PC-9 (cell line): ENCODE measurements around the gene KRT34. TPM values are rescaled to one million over a fixed set of nuclear protein-coding genes. Genes with fewer than 3 reads are reported as not detected.

ENCODE experiments used
- BruUV-seq: library from RNA; stranded (reverse); fragments of 400-500 nt; replicated peaks from 2 replicates; lab custom pipeline; 2021; lab: Mats Ljungman, UMichigan
- CTCF ChIA-PET: fragments of 300-600 bp; sonication (Branson Sonifier 250); formaldehyde crosslinking; loops from one replicate; lab custom pipeline; 2022; ENCODE audit warnings: antibody characterized with exemption; lab: Charles Lee
- POLR2A ChIA-PET: fragments of 300-600 bp; sonication (Branson Sonifier 250); formaldehyde crosslinking; loops from one replicate; lab custom pipeline; 2022; ENCODE audit warnings: antibody characterized with exemption; ENCODE audit not compliant: unreplicated experiment; lab: Charles Lee
- DNase-seq, 2 experiments: peaks; one replicate each; pipeline versions ENCODE4 v3.0.0 to v3.0.0-alpha.2; 2015 to 2022; ENCODE audit warnings: mixed read lengths in 1 of 2
- H2AFZ ChIP-seq: fragments of 200-600 bp; sonication (generic); 2 replicates; pipeline ENCODE4 v1.8.1; 2017; ENCODE audit warnings: antibody characterized with exemption
- H3F3A ChIP-seq: fragments of 200-600 bp; sonication (generic); 2 replicates; pipeline ENCODE4 v1.8.1; 2017; ENCODE audit warnings: antibody characterized with exemption, mild to moderate bottlenecking, low read depth; ENCODE audit not compliant: insufficient read depth
- H3K27ac ChIP-seq: fragments of 200-600 bp; sonication (generic); 2 replicates; pipeline ENCODE4 v1.6.1; 2016; ENCODE audit warnings: mixed run types
- H3K27me3 ChIP-seq: fragments of 200-600 bp; sonication (generic); 2 replicates; pipeline ENCODE4 v1.6.1; 2016; ENCODE audit warnings: low read depth, mixed run types; ENCODE audit not compliant: insufficient read depth
- H3K36me3 ChIP-seq: fragments of 200-600 bp; sonication (generic); 2 replicates; pipeline ENCODE4 v1.6.1; 2016; ENCODE audit warnings: low read depth, mixed run types
- H3K4me1 ChIP-seq: fragments of 200-600 bp; sonication (generic); replicated peaks from 2 replicates; pipeline ENCODE4 v1.6.1; 2016; ENCODE audit warnings: mixed run types; ENCODE audit not compliant: insufficient read depth
- H3K4me2 ChIP-seq: fragments of 200-600 bp; sonication (generic); 2 replicates; pipeline ENCODE4 v1.6.1; 2017; ENCODE audit warnings: mixed run types
- H3K4me3 ChIP-seq: fragments of 200-600 bp; sonication (generic); 2 replicates; pipeline ENCODE4 v1.6.1; 2016; ENCODE audit warnings: mixed run types
- H3K79me2 ChIP-seq: fragments of 200-600 bp; sonication (generic); 2 replicates; pipeline ENCODE4 v1.6.1; 2017; ENCODE audit warnings: low read depth, mixed run types
- H3K9me2 ChIP-seq: fragments of 200-600 bp; sonication (generic); 2 replicates; pipeline ENCODE4 v1.8.1; 2017; ENCODE audit warnings: mild to moderate bottlenecking; ENCODE audit not compliant: insufficient read depth
- H3K9me3 ChIP-seq: fragments of 200-600 bp; sonication (generic); 2 replicates; pipeline ENCODE4 v1.8.1; 2016; ENCODE audit warnings: low read depth; ENCODE audit not compliant: insufficient read depth
- H4K20me1 ChIP-seq: fragments of 200-600 bp; sonication (generic); 2 replicates; pipeline ENCODE4 v1.8.1; 2017; ENCODE audit not compliant: insufficient read depth
- EZH2 ChIP-seq: fragments of 200-600 bp; sonication (generic); IDR thresholded peaks from 2 replicates; pipeline ENCODE4 v1.8.0; 2017; ENCODE audit warnings: antibody characterized with exemption, low read depth
- intact Hi-C: fragments of 100-400 bp; cut with micrococcal nuclease; formaldehyde crosslinking; loops from one replicate; pipeline ENCODE4 v1.10.0; 2022; ENCODE audit not compliant: unreplicated experiment
- total RNA-seq: library from RNA; stranded (reverse); gene quantifications from 2 replicates; pipeline ENCODE4 v1.2.3, GENCODE V29; 2021
- TF ChIP-seq, protein P1 (sequence below): fragments of 200-600 bp; sonication (generic); conservative IDR thresholded peaks from 2 replicates; pipeline ENCODE4 v1.6.1; 2017; ENCODE audit warnings: mixed run types, antibody characterized with exemption, mild to moderate bottlenecking, moderate library complexity

The KRT34 gene
- total RNA-seq, 1 experiment from 2014 or later = 1.4 TPM

DNA sequence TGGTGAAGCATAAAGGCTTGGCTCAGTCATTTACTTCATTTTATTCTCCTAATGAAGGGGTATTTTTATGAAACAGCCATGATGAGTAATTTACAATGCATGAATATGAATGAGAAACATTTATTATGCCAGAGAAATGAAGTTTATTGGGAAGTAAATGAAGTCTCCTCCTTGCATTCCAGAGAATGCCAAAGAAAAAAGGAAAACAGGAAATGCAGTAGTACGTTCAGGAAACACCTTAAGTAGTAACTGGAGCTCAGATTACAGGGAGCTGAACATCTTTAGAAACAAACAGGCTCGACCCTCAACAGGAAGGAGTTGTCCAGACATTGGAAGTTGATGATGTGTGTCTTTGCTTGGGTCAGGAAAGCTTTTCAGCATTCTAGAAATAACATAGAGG, 4.6 kb downstream of the KRT34 start:
- H3F3A ChIP-seq = no peaks in the 10 kb centered on the region; the same call in 1 of the 2 replicates
- H3K9me3 ChIP-seq = 0 out of 2 replicates have a peak, but pooled peaks cover 2% of the 10 kb centered on the region
- no peak overlapping the region for H2AFZ ChIP-seq
- no peaks in the 10 kb centered on the region for H3K79me2 ChIP-seq
- peaks cover 26% of the 10 kb centered on the region for H3K4me1 ChIP-seq
- BruUV-seq = no TSS peak
- intact Hi-C loops = no loop called here
- no peaks in the 10 kb centered on the region for H3K27me3 ChIP-seq
- H3K9me2 ChIP-seq = no peaks in the 10 kb centered on the region
- no peaks in the 10 kb centered on the region for H4K20me1 ChIP-seq
- ChIA-PET CTCF (no interaction called here), POLR2A (interaction anchor here (0.6 to 0.7 kb wide), 2 partner anchors 26 to 33 kb away, joined by 3 read pairs; no protein-coding TSS in a partner anchor)
- no peak overlapping the region; the same call in 1 of the 2 replicates for H3K4me2 ChIP-seq
- no peaks in the 10 kb centered on the region for H3K36me3 ChIP-seq
- H3K27ac ChIP-seq = peak overlapping the region; percentile 22; the same call in 1 of the 2 replicates
- no peak overlapping the region for H3K4me3 ChIP-seq
- no peak for DNase-seq
- no peak for TF ChIP-seq EZH2
- TF ChIP-seq, protein P1, sequence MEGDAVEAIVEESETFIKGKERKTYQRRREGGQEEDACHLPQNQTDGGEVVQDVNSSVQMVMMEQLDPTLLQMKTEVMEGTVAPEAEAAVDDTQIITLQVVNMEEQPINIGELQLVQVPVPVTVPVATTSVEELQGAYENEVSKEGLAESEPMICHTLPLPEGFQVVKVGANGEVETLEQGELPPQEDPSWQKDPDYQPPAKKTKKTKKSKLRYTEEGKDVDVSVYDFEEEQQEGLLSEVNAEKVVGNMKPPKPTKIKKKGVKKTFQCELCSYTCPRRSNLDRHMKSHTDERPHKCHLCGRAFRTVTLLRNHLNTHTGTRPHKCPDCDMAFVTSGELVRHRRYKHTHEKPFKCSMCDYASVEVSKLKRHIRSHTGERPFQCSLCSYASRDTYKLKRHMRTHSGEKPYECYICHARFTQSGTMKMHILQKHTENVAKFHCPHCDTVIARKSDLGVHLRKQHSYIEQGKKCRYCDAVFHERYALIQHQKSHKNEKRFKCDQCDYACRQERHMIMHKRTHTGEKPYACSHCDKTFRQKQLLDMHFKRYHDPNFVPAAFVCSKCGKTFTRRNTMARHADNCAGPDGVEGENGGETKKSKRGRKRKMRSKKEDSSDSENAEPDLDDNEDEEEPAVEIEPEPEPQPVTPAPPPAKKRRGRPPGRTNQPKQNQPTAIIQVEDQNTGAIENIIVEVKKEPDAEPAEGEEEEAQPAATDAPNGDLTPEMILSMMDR = no peak

DNA sequence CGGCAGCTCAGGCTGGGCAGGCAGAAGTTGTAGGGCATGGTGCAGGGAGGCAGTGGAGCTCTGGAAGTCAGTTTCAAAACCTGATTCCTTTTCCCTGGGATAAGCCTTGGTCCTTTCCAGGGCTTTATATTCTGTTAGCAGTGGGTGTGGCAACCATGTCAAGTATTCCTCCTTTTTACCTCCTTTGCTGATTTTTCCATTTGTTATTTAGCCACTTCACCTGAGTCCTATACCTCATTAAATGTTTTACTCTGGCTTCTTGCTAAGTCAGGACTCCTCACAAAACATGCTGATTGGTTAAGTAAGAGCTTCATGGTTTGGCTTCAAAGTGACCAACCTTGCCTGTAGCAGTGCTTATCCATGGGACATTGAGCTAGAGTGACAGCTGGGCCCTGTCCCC, 12.4 kb downstream of the KRT34 start, which contains the start of gene KRT33B:
Gene KRT33B (minus strand): TSS at position 101 of the 400 bp plus-strand sequence. CDS start 63 bp downstream, at position 38.
- H3K36me3 ChIP-seq = no peaks in the 10 kb centered on the region
- POLR2A ChIA-PET = no interaction called here
- no peak for TF ChIP-seq EZH2
- TF ChIP-seq, protein P1 = no peak
- H3K9me3 ChIP-seq = 0 out of 2 replicates have a peak, but pooled peaks cover 6% of the 10 kb centered on the region
- BruUV-seq = no TSS peak
- intact Hi-C loops = no loop called here
- 0 out of 2 replicates have a peak, but pooled peaks cover 6% of the 10 kb centered on the region for H3F3A ChIP-seq
- H3K4me1 ChIP-seq = peaks cover 8% of the 10 kb centered on the region
- no peaks in the 10 kb centered on the region for H3K79me2 ChIP-seq
- no peaks in the 10 kb centered on the region for H3K9me2 ChIP-seq
- CTCF ChIA-PET = no interaction called here
- no peaks in the 10 kb centered on the region for H3K27me3 ChIP-seq
- no peaks in the 10 kb centered on the region for H4K20me1 ChIP-seq
- no peak for DNase-seq
- no peak within 1 kb of the TSS for H3K27ac ChIP-seq
- H3K4me2 ChIP-seq = no peak within 1 kb of the TSS
- H2AFZ ChIP-seq = no peak within 1 kb of the TSS
- H3K4me3 ChIP-seq = no peak within 1 kb of the TSS

DNA sequence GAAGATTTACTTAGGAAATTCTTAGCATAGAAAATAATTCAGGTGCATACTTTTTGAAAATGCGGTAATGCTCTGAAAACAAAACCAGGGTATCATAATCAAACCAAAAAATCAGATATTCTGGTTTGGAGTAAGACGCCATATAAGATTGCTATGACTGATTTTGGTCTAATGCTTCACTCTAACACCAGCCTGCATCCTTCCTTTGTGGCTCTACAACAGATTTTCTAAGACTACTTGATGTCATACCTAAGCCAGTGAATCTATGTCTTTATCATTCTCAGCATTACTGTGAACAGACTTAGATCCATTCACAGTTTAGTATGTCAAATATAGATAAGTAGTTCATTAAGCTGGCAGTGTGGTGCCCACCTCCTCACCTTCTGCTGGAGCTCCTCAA, 13.1 kb downstream of the KRT34 start:
- POLR2A ChIA-PET = no interaction called here
- H3K9me3 ChIP-seq = 0 out of 2 replicates have a peak, but pooled peaks cover 4% of the 10 kb centered on the region
- H2AFZ ChIP-seq = no peak overlapping the region
- H4K20me1 ChIP-seq = no peaks in the 10 kb centered on the region
- no peaks in the 10 kb centered on the region for H3K9me2 ChIP-seq
- H3K27me3 ChIP-seq = no peaks in the 10 kb centered on the region
- no peak overlapping the region for H3K27ac ChIP-seq
- no peak overlapping the region for H3K4me2 ChIP-seq
- intact Hi-C loops = no loop called here
- H3K79me2 ChIP-seq = no peaks in the 10 kb centered on the region
- no TSS peak for BruUV-seq
- H3K36me3 ChIP-seq = no peaks in the 10 kb centered on the region
- no peak for DNase-seq
- TF ChIP-seq, protein P1 = no peak
- TF ChIP-seq EZH2 = no peak
- H3K4me1 ChIP-seq = peaks cover 13% of the 10 kb centered on the region
- H3K4me3 ChIP-seq = no peak overlapping the region
- CTCF ChIA-PET = no interaction called here
- H3F3A ChIP-seq = 0 out of 2 replicates have a peak, but pooled peaks cover 6% of the 10 kb centered on the region
